MCF 10A (cell line): ENCODE data around the gene POU2AF1. TPM values are rescaled to one million over a fixed set of nuclear protein-coding genes. Genes with fewer than 3 reads are reported as not detected.

Experiments
- BruUV-seq: library from RNA; stranded (reverse); fragments of 400-500 nt; replicated peaks from 2 replicates; lab custom pipeline; 2021; lab: Mats Ljungman, UMichigan
- CTCF ChIA-PET: fragments of 300-600 bp; sonication (Branson Sonifier 250); formaldehyde crosslinking; extraction: SDS; loops from one replicate; lab custom pipeline; 2021; ENCODE audit warnings: antibody characterized with exemption, inconsistent platforms; lab: Yijun Ruan, JAX
- POLR2A ChIA-PET: fragments of 300-600, 350-650 bp; sonication (Branson Sonifier 250); formaldehyde crosslinking; extraction: SDS; loops from one replicate; lab custom pipeline; 2020; ENCODE audit warnings: antibody characterized with exemption, inconsistent platforms; lab: Yijun Ruan, JAX
- DNase-seq: peaks from one replicate; pipeline ENCODE4 v3.0.0-alpha.2; 2018; ENCODE audit not compliant: unreplicated experiment
- H3K27ac Mint-ChIP-seq: one replicate; pipeline ENCODE4 v1.8.0; 2022; ENCODE audit warnings: mild to moderate bottlenecking, low read depth, mixed read lengths; ENCODE audit not compliant: unreplicated experiment
- H3K27me3 Mint-ChIP-seq: one replicate; pipeline ENCODE4 v1.8.0; 2022; ENCODE audit warnings: mixed read lengths; ENCODE audit not compliant: insufficient read depth, unreplicated experiment
- H3K36me3 Mint-ChIP-seq: one replicate; pipeline ENCODE4 v1.8.0; 2022; ENCODE audit warnings: mild to moderate bottlenecking, moderate library complexity, mixed read lengths; ENCODE audit not compliant: insufficient read depth, unreplicated experiment
- H3K4me1 Mint-ChIP-seq: one replicate; pipeline ENCODE4 v1.8.0; 2022; ENCODE audit warnings: mixed read lengths; ENCODE audit not compliant: insufficient read depth, unreplicated experiment
- H3K4me3 Mint-ChIP-seq: one replicate; pipeline ENCODE4 v1.8.0; 2022; ENCODE audit warnings: mild to moderate bottlenecking, moderate library complexity, mixed read lengths; ENCODE audit not compliant: unreplicated experiment
- H3K9me3 Mint-ChIP-seq: one replicate; pipeline ENCODE4 v1.8.0; 2022; ENCODE audit warnings: mixed read lengths; ENCODE audit not compliant: unreplicated experiment
- CTCF ChIP-seq: fragments of 200-600 bp; IDR thresholded peaks from one replicate; pipeline ENCODE4 v1.8.0; 2022; ENCODE audit warnings: antibody characterized with exemption, mild to moderate bottlenecking; ENCODE audit not compliant: unreplicated experiment
- intact Hi-C: fragments of 100-400 bp; cut with micrococcal nuclease; formaldehyde crosslinking; loops from 2 replicates; pipeline ENCODE4 v1.14.1; 2022
- total RNA-seq: library from RNA; stranded (reverse); gene quantifications from 2 replicates; pipeline ENCODE4 v1.2.3, GENCODE V29; 2022

POU2AF1 gene
- total RNA-seq, 1 experiment from 2014 or later, result not detected

- POLR2A ChIA-PET, result interaction anchor here (0.7 to 1.0 kb wide), 2 partner anchors 12 to 30 kb away, joined by 3 to 5 read pairs; no protein-coding TSS in a partner anchor
Observed at GRCh38 chr11:111351374-111352055, 27.6 kb downstream of the POU2AF1 start.

DNA sequence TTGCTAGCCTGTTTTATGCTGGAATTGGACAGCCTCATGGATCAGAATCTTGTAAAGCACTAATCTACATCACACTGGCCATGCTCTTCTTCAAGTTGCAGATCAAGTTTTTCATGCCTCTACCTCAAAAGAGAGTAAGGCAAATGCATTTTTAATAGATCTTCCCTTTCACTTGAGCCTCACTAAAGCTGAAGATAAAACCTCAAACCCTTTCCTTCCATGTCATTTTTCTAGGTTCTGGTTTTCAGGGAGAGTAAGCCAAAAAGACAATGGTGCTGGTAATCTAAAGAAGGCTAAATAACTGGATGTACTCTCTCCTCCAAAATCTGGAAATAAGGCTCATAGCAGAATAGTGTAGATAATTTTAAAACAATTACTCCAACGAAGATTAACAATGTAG, 28.3 kb downstream of the POU2AF1 start:
- Mint-ChIP-seq H3K27me3 (peaks cover 40% of the 10 kb centered on the region), H3K4me1 (no peaks in the 10 kb centered on the region), H3K36me3 (no peaks in the 10 kb centered on the region), H3K27ac (no peak overlapping the region), H3K4me3 (no peak overlapping the region), H3K9me3 (no peaks in the 10 kb centered on the region)
- DNase-seq, result no peak
- intact Hi-C loops, result no loop called here
- ChIA-PET CTCF (interaction anchor here (0.7 kb wide), 1 partner anchor 76 kb away, joined by 4 read pairs; no protein-coding TSS in a partner anchor), POLR2A (interaction anchor here (1.0 kb wide), 1 partner anchor 12 kb away, joined by 5 read pairs; no protein-coding TSS in a partner anchor)
- no TSS peak for BruUV-seq
- TF ChIP-seq CTCF, result no peak

More at GRCh38 chr11:111351374-111352055, 27.6 kb downstream of the POU2AF1 start:
- CTCF ChIA-PET, result no interaction called here
- H3K27me3 Mint-ChIP-seq, result peaks cover 40% of the 10 kb centered on the region
- H3K9me3 Mint-ChIP-seq, result no peaks in the 10 kb centered on the region
- BruUV-seq, result no TSS peak
- H3K4me3 Mint-ChIP-seq, result no peak overlapping the region
- DNase-seq, result no peak
- H3K27ac Mint-ChIP-seq, result no peak overlapping the region
- intact Hi-C loops, result no loop called here
- no peaks in the 10 kb centered on the region for H3K4me1 Mint-ChIP-seq
- H3K36me3 Mint-ChIP-seq, result no peaks in the 10 kb centered on the region
- no peak for TF ChIP-seq CTCF

DNA sequence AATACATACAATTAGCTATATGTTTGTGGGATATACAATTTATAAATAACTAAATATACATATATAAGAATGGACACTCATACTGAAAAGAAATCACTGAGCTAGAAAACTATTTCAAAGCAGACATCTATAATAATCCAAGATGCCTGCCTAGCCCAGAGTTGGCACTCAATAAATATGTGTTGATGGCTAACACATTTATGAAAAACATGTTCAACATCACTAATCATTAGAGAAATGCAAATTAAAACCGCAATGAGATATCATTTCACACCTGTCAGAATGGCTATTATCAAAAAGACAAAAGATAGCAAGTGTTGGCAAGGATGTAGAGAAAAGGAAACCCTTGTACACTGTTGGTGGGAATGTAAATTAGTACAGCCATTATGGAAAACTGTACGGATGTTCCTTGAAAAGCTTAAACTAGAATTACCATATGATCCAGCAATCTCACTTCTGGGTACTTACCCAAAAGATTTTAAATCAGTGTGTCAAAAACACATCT, 29.8 kb downstream of the POU2AF1 start:
- intact Hi-C loops, result no loop called here
- POLR2A ChIA-PET, result interaction anchor here (1.7 kb wide), 1 partner anchor 12 kb away, joined by 5 read pairs; no protein-coding TSS in a partner anchor
- H3K9me3 Mint-ChIP-seq, result no peaks in the 10 kb centered on the region
- no peak for DNase-seq
- no TSS peak for BruUV-seq
- H3K27me3 Mint-ChIP-seq, result peaks cover 40% of the 10 kb centered on the region
- TF ChIP-seq CTCF, result no peak
- H3K4me1 Mint-ChIP-seq, result peaks cover under 1% of the 10 kb centered on the region
- no peak overlapping the region for H3K4me3 Mint-ChIP-seq
- no peaks in the 10 kb centered on the region for H3K36me3 Mint-ChIP-seq
- H3K27ac Mint-ChIP-seq, result no peak overlapping the region
- CTCF ChIA-PET, result no interaction called here

DNA sequence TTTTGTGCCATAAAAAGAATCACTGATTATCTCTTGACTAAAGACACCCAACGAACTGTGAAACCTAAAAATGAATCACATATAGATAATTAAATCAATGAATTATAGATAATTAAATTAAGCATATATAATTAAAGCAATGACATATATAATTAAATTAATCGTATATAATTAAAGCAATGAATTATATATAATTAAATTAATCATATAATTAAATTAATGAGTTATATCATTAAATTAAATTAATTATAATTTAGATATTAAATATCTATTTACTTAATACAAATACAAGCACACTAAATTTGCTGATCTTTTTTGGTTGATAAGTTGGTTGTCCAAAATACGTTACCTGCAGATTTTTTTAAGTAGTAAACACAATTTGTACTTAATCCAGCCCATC, 30.9 kb downstream of the POU2AF1 start:
- ChIA-PET CTCF (no interaction called here), POLR2A (interaction anchor here (1.7 kb wide), 1 partner anchor 13 kb away, joined by 5 read pairs; no protein-coding TSS in a partner anchor)
- H3K9me3 Mint-ChIP-seq, result no peaks in the 10 kb centered on the region
- no TSS peak for BruUV-seq
- no peaks in the 10 kb centered on the region for H3K36me3 Mint-ChIP-seq
- DNase-seq, result no peak
- peaks cover 39% of the 10 kb centered on the region for H3K27me3 Mint-ChIP-seq
- H3K4me1 Mint-ChIP-seq, result peaks cover 5% of the 10 kb centered on the region
- no peak overlapping the region for H3K4me3 Mint-ChIP-seq
- intact Hi-C loops, result no loop called here
- no peak for TF ChIP-seq CTCF
- no peak overlapping the region for H3K27ac Mint-ChIP-seq
